Ovary (tissue), 9 donors: ENCODE measurements around the gene CADPS2. TPM values are rescaled to one million over a fixed set of nuclear protein-coding genes. Genes with fewer than 3 reads are reported as not detected.

ENCODE experiments used
- DNase-seq, 5 donors: peaks; one replicate each; pipeline ENCODE4 v3.0.0-alpha.2; 2019 to 2020
- H3K27ac ChIP-seq, 2 donors: fragments of 200-600 bp; one replicate each; pipeline versions ENCODE4 v1.5.1 to v1.8.0; 2019 to 2022
- H3K27me3 ChIP-seq: fragments of 200-600 bp; one replicate; pipeline ENCODE4 v1.8.0; 2022
- H3K36me3 ChIP-seq: fragments of 200-600 bp; sonication (generic); one replicate; pipeline ENCODE4 v1.5.1; 2019
- H3K4me1 ChIP-seq: one replicate; pipeline ENCODE4 v1.8.1; 2013; ENCODE audit warnings: mild to moderate bottlenecking, moderate library complexity; ENCODE audit not compliant: insufficient read depth
- H3K4me3 ChIP-seq: fragments of 200-600 bp; sonication (generic); one replicate; pipeline ENCODE4 v1.5.1; 2017
- H3K9me3 ChIP-seq, 2 donors: fragments of 200-600 bp in 1 of 2; sonication (generic) in 1 of 2; one replicate each; pipeline versions ENCODE4 v1.5.1 to v1.8.1; 2013 to 2019; ENCODE audit warnings: mild to moderate bottlenecking in 1 of 2, moderate library complexity in 1 of 2
- EP300 ChIP-seq: sonication (generic); formaldehyde crosslinking; IDR thresholded peaks from one replicate; pipeline ENCODE4 v1.6.1; 2017; ENCODE audit warnings: antibody characterized with exemption
- POLR2A ChIP-seq: fragments of 450-650 bp; IDR thresholded peaks from one replicate; pipeline ENCODE4 v1.6.1; 2017; ENCODE audit warnings: antibody characterized with exemption, mild to moderate bottlenecking, moderate library complexity
- WGBS, 3 donors: extraction: QIAGEN DNeasy Blood & Tissue Kit in 1 of 3; methylation state at CpG; one replicate each; pipeline versions ENCODE4 v1.1.5 to v1.1.7; 2013 to 2017; 5-methylcytosine and 5-hydroxymethylcytosine counted together
- intact Hi-C, 4 donors: fragments of 100-400 bp; cut with DNase I; formaldehyde crosslinking; loops; one replicate each; pipeline versions ENCODE4 v1.11.0 to v1.15.1; 2022 to 2023
- polyA plus RNA-seq, 2 donors: library from polyadenylated mRNA; stranded (reverse); fragments of 200-250 nt in 1 of 2; fragments of 350-450 nt in 1 of 2; fragmentation: Illumina TruSeq in 1 of 2; extraction: RNeasy Lipid Tissue Mini Kit (QIAGEN cat#74804) in 1 of 2; gene quantifications; one replicate each; pipeline ENCODE4 v1.2.3, GENCODE V29; 2013 to 2014
- total RNA-seq, 7 donors: library from RNA; depleted of rRNA in 2 of 7; stranded (reverse); fragments of >200 nt in 2 of 7; fragmentation: NEBNext Ultra II Directional in 3 of 7; extraction: Animal tissue kit (Norgen Biotek cat#: 25700) in 3 of 7; gene quantifications; one replicate each; pipeline versions ENCODE4 v1.1.0 to v1.2.4, GENCODE V29; 2016 to 2023
- TF ChIP-seq, protein P1 (sequence below), 3 donors: fragments of 450-650 bp in 2 of 3; fragments of 200-600 bp in 1 of 3; IDR thresholded peaks; one replicate each; pipeline versions ENCODE4 v1.5.1 to v1.8.0; 2016 to 2022; ENCODE audit warnings: antibody characterized with exemption in 3 of 3, mild to moderate bottlenecking in 1 of 3
- donor health status: DM: no; HTN: no; CAD: no; lungs with moderate emphysema.
- donor health status: DM: no; HTN: no; CAD: no.
- donor health status: Bipolar disorder and iron deficiency.
- donor health status: DM: yes; HTN: yes; CAD: no.
- donor health status: DM: no; HTN: no; CAD: no.
- donor health status: DM: yes; HTN: yes; CAD: no.

Gene CADPS2
- total and polyA plus RNA-seq, 9 donors: 10.1 to 26.7 (median 16.6) TPM

DNA sequence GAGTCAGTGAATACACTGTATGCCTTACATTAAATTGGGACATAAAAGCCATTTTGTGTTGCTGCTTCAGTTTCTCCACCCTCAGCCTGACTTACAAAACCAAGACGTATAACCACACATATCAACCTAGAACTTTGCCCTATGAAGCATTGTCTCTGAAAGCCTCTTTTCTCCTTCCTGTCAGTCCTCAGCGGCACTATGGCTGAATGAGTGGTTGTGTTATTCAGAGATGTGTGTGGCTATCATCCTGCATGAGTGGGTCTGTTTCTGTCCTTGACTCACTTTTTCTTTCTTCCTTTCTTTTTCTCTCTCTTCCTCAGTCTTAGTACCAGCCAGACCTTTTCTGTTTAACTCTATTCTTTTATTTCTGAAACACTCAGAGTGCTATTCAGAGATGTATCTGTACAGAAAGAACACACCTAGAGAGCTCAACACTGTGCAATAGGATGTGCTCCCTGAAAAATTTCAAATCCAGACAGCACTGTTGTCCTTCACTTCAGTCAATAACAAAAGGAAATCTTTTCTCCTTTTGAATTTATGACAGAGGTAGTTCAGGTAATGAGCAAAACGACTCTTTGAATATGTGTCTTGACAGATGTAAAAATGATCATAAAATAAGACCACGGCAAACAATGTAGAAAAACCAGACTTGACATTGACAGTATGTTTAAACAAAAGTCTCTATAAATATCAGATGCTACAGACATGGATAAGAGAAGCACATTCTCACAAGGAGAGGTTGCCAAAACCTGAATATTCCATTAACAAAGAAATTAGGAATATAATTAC lies 418.4 kb downstream of the CADPS2 start:
- no peak overlapping the region for H3K27ac ChIP-seq
- intact Hi-C loops: no loop called here
- no peaks in the 10 kb centered on the region for H3K27me3 ChIP-seq
- H3K4me1 ChIP-seq: no peaks in the 10 kb centered on the region
- WGBS, 3 donors: 74 to 76% (median 74%) methylated on average over 4 of the region's 4 CpGs
- no peak overlapping the region for H3K4me3 ChIP-seq
- no peaks in the 10 kb centered on the region for H3K9me3 ChIP-seq
- H3K36me3 ChIP-seq: no peaks in the 10 kb centered on the region
- DNase-seq: no peak
- TF ChIP-seq EP300 (no peak), POLR2A (no peak)
- TF ChIP-seq, protein P1, sequence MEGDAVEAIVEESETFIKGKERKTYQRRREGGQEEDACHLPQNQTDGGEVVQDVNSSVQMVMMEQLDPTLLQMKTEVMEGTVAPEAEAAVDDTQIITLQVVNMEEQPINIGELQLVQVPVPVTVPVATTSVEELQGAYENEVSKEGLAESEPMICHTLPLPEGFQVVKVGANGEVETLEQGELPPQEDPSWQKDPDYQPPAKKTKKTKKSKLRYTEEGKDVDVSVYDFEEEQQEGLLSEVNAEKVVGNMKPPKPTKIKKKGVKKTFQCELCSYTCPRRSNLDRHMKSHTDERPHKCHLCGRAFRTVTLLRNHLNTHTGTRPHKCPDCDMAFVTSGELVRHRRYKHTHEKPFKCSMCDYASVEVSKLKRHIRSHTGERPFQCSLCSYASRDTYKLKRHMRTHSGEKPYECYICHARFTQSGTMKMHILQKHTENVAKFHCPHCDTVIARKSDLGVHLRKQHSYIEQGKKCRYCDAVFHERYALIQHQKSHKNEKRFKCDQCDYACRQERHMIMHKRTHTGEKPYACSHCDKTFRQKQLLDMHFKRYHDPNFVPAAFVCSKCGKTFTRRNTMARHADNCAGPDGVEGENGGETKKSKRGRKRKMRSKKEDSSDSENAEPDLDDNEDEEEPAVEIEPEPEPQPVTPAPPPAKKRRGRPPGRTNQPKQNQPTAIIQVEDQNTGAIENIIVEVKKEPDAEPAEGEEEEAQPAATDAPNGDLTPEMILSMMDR (IDR thresholded peaks at IDR 0.05): no peak

DNA sequence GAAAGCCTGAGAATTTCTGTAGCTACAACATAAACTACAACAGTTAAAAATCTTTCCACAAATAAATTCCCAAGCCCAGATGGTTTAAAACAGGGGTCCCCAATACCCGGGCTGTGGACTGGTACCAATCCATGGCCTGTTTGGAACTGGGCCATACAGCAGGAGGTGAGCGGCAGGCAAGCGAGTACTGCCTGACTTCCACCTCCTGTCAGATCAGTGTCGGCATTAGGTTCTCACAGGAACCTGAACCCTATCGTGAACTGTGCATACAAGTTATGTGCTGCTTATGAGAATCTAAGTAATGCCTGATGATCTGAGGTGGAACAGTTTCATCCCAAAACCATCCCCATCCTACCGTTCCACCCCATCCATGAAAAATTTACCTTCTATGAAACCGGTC lies 421.0 kb downstream of the CADPS2 start:
- H3K36me3 ChIP-seq: no peaks in the 10 kb centered on the region
- TF ChIP-seq POLR2A: no peak
- 93 to 94% (median 93%) methylated on average over 7 of the region's 7 CpGs for WGBS, 3 donors
- no peak overlapping the region for H3K4me3 ChIP-seq
- H3K9me3 ChIP-seq: no peaks in the 10 kb centered on the region
- H3K27ac ChIP-seq: no peak overlapping the region
- intact Hi-C loops: no loop called here
- DNase-seq: no peak
- no peaks in the 10 kb centered on the region for H3K4me1 ChIP-seq
- no peaks in the 10 kb centered on the region for H3K27me3 ChIP-seq

DNA sequence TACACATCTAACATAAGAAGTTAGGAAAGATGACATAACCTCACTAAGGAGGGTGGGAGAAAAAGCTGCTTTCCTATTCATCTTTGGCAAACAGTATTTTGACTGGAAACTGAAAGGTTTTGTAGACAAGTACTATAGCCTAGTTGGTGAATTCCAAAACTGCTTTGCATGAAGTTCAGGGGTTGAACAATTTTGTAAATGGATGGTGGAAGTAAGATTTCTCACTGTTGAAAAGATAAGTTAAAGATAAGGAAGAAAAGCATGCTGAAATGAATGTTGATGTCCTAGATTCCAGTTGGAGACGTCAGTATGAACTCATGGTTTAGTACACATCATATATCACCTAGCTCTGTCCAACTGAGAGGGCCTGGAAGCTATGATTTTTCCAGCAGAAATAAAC lies 422.6 kb downstream of the CADPS2 start:
- Histone ChIP-seq H3K27me3 (no peaks in the 10 kb centered on the region), H3K36me3 (no peaks in the 10 kb centered on the region), H3K4me1 (no peaks in the 10 kb centered on the region), H3K4me3 (no peak overlapping the region), H3K9me3 (no peaks in the 10 kb centered on the region), H3K27ac (no peak overlapping the region)
- WGBS, 3 donors: 70 to 89% (median 88%) methylated on average over 1 of the region's 1 CpG
- DNase-seq: no peak
- intact Hi-C loops: no loop called here
- TF ChIP-seq EP300: no peak
- no peak for TF ChIP-seq POLR2A
- TF ChIP-seq, protein P1 (IDR thresholded peaks at IDR 0.05): no peak

DNA sequence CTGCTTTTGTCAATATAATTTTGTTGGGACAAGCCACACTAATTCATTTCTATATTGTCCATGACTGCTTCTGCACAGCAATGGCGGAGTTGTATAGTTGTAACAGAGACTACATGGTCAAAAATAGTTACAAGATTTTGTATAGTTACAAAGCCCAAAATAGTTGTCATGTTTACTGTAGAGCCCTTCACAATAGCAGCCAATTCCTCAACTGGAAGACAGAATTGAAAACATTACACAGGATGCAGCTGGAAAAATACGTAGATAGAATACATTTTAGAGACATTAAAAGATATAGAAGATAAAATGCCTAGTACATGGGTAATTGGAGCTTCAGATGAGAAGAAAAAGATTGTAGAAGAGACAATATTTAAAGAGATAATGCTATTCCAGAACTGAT lies 425.3 kb downstream of the CADPS2 start:
- DNase-seq: no peak
- intact Hi-C loops: no loop called here
- Histone ChIP-seq H3K4me3 (no peak overlapping the region), H3K27me3 (no peaks in the 10 kb centered on the region), H3K9me3 (no peaks in the 10 kb centered on the region), H3K36me3 (no peaks in the 10 kb centered on the region), H3K4me1 (no peaks in the 10 kb centered on the region), H3K27ac (no peak overlapping the region)
- 86 to 89% (median 88%) methylated on average over 2 of the region's 2 CpGs for WGBS, 3 donors
- TF ChIP-seq POLR2A: no peak
- TF ChIP-seq, protein P1 (IDR thresholded peaks at IDR 0.05): no peak
- TF ChIP-seq EP300: no peak

DNA sequence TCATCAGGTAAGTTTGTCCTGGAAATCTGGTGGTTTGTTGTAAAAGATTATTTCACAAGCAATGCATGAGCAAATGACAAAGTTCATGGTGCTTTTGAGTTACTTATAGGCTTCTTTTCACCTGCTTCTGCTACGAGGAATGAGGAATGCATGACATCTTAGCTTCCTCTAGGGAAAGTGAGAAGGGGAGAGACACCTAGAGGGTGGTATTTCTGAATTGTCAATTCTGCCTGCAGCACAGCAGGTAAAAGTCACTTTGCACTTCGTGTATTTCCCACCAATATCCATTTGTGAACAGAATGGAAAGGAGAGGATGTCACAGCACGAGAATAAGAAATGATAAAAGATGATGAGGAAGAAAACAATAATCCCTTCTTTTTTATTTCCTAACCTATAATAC lies 428.3 kb downstream of the CADPS2 start:
- Histone ChIP-seq H3K4me1 (no peaks in the 10 kb centered on the region), H3K27ac (no peak overlapping the region), H3K27me3 (no peaks in the 10 kb centered on the region), H3K9me3 (no peaks in the 10 kb centered on the region), H3K36me3 (no peaks in the 10 kb centered on the region), H3K4me3 (no peak overlapping the region)
- 76 to 84% (median 84%) methylated on average over 3 of the region's 3 CpGs for WGBS, 3 donors
- intact Hi-C loops: no loop called here
- no peak for DNase-seq
- TF ChIP-seq EP300 (no peak), POLR2A (no peak)
- TF ChIP-seq, protein P1 (IDR thresholded peaks at IDR 0.05): no peak
